CD4-positive, alpha-beta T cell treated with Interleukin-2 at 100 ng/mL for 4 hours (primary cell): ENCODE measurements around the gene ABTB2.

Experiments used
- DNase-seq: peaks from one replicate; pipeline ENCODE4 v3.0.0-alpha.2; 2020; ENCODE audit warnings: low spot score

The ABTB2 gene

GRCh38 chr11:34315394-34315793 is 42.4 kb downstream of the ABTB2 start:
- DNase-seq: no peak

- DNase-seq: no peak
Observed at GRCh38 chr11:34314936-34315335, 42.9 kb downstream of the ABTB2 start.

GRCh38 chr11:34314176-34314575 is 43.6 kb downstream of the ABTB2 start:
- DNase-seq: no peak

DNA sequence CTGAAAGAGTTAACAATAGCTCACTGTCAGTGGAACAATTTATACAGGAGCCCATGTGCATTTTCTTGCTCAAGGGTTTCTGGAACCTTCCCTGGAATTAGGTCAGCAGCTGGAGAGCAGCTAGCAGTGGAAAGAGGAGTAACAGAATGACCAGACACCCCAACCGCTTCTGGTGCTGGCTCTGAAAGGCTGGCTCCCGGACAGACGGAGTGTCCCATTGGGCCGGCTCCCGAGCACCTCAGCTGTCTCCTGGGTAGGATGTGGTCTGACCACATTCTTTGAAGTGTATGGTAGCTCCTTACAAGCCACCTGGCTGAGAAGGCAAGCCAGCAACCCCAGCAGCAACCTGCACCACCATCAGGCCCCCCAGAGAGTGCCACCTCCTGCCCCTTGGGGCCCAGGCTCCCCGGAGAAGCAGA is 44.7 kb downstream of the ABTB2 start:
- no peak for DNase-seq

GRCh38 chr11:34311126-34311525 is 46.7 kb downstream of the ABTB2 start:
- DNase-seq: no peak

DNA sequence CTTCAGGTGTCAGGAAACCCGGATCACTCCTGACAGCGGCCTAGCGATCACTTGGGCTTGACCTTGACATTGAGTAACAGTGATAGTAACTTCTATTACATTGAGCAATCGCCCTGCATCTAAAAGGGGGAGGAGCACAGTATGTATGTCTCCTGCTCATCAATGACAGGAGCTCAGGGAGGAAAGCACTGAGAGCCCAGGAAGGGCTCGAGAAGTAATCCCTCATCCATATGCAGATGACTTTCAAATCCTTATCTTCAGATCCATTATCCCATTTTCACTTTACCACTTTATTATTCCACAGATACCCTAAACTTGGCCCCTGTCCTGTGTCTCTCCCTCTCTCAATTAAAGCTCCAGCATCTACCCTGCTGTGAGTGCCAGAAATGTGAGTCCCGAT is 47.8 kb downstream of the ABTB2 start:
- DNase-seq: no peak

DNA sequence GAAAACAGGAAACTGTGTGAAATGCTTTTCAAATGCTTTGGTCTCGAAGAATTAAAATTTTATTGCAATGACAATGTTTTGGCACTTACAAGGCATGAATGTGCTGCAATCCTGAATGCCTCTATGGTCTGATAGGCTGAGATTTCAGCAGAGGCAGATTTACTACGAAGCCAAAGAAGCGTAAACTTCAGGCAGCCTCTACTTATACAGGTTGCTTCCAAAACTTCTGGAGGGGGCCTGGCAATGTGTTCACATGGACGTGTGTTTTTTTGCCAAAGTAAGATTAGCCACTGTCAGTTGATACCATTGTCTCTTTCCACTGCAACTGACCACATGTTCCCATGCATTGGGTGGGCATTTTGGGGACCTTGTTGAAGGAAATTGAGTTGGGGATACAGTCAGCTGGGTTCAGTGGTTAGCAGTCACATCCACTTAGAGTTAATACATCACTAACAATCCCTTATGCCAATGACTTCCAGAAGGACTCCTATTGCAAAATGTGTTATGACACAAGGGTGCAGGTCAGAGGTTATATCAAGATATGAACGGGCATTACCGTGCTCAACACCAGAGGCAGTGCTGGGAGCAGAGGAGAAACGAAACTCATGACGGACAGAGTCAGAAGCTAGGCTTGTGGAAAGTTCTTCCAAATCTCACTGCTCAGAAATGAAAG is 48.8 kb downstream of the ABTB2 start:
- DNase-seq: no peak

DNA sequence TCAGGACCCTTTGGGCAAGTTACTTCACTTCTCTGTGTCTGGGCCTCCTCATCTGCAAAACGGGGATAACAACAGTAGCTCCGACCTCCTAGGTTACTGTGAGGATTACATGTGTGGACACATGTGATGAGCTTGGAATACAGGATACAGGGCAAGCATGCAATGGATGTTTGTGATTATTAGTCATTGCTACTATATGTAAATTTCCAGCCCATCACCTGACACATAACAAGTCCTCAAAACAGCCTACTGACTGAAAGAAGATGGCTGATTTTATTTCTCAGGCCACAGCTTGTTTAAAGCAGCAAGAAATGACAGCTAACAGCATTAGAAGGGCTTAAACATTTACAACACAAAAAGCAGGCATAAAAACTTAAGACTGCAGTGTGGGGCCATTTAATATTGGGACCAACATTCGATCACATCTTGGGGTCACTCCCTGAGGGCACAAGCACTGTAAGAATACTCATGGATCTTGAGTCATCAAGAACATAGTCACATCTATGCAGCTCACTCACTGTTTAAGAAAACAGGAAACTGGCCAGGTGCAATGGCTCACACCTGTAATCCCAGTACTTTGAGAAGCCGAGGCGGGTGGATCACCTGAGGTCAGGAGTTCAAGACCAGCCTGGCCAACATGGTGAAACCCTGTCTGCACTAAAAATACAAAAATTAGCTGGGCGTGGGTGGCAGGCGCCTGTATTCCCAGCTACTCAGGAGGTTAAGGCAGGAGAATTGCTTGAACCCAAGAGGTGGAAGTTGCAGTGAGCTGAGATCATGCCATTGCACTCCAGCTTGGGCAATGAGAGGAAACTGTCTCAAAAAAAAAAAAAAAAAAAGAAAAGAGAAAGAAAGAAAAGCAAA is 49.5 kb downstream of the ABTB2 start:
- DNase-seq: no peak

- no peak for DNase-seq
Observed at GRCh38 chr11:34305780-34306179, 52.0 kb downstream of the ABTB2 start.

DNA sequence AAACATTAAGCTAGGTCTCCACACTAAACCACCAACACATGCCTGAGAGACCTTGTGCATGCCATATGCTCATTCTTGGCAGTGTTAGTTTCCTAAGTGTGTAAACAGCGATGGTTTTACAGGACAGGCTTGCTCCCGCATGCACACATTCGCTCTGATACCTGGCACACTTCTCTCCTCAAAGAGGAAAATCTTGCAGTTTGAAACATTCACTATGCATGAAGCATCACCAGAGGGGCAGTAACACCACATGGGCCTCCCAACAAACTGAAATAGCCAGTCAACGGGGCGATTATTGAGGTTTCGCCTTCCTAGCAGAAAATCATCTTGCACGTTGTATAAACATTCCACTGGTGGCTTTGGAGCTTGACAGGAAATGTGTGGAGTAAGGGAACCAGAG is 52.6 kb downstream of the ABTB2 start:
- no peak for DNase-seq

DNA sequence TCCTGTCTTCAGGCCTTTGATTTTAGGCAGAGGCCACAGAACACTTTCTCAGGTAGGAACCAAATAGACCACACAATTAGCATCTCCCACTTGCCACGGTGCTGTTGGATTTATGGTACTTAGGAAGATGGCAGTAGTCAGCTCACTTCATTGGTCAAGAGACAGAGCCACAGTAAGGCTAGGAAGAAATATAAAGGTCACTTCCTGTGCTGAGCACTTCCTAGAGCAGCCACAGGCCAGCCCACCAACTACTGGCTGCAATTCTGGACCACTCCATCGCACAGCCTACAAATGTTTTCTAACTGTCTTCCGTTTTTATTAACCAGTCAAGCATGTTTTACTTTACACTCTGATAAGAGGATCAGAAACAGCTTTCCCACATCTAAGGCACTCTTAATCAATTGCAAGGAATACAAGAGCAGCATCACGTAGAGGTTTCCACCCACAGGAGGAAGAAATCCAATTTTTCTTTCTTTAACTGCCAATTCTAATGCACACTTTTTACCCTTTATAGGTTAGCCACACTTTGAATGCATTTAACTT is 54.7 kb downstream of the ABTB2 start:
- no peak for DNase-seq

DNA sequence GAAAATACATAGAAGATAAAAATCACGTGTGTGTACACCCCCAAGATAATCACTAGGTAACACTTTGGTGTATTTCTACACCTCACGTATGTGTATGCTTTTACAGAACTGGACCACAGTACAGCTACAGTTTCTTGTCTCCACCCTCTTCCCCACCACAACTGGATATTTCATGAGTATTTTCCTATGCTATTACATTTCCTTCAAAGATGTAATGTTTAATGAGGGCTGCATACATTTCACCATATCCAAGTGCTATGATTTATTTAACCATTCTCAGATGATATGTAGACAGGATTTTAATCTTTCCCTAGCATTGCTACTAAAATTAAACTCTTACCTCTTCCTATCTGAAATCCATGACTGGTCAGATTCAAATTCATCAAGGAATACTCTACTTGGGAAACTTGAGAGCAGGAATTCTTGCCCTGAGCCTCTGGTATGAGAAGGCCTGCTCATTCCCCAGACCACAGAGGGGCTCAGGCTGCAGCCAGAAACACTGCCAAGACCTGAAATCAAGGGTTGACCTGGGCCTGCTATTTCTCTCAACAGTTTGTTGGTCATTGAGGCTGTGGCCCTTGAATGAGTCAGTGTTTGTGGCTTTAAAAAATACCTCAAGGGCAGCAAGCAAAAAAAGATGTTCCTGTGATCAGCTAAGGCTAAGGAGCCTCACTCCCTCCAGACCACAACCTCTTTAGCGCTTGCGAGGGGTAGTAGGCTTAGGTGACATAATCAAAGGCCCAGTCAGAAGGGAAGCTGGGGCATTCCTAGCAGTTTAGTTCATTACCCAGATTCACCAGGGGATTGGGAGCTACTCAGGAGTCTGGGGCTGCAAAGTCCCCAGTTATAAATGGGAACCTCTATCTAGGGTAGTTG is 55.5 kb downstream of the ABTB2 start:
- no peak for DNase-seq

DNA sequence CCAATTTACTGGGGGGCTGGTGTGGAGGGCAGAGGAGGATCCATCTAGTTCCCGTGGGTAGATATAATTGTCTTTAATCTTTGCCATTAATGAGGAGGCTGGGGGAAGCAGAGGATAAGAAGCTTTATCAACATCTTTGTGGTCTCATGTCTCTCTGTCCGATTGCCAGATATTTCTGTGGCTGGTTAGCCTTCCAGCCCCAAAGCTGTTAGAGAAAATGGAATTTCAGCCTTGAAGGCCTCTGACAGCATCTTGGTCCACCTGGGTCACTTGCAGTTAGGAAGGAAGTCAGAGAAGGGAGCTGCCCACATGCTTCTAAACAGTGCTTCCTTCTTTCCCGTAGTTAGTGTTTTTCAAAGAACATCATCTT is 56.9 kb downstream of the ABTB2 start:
- DNase-seq: no peak

DNA sequence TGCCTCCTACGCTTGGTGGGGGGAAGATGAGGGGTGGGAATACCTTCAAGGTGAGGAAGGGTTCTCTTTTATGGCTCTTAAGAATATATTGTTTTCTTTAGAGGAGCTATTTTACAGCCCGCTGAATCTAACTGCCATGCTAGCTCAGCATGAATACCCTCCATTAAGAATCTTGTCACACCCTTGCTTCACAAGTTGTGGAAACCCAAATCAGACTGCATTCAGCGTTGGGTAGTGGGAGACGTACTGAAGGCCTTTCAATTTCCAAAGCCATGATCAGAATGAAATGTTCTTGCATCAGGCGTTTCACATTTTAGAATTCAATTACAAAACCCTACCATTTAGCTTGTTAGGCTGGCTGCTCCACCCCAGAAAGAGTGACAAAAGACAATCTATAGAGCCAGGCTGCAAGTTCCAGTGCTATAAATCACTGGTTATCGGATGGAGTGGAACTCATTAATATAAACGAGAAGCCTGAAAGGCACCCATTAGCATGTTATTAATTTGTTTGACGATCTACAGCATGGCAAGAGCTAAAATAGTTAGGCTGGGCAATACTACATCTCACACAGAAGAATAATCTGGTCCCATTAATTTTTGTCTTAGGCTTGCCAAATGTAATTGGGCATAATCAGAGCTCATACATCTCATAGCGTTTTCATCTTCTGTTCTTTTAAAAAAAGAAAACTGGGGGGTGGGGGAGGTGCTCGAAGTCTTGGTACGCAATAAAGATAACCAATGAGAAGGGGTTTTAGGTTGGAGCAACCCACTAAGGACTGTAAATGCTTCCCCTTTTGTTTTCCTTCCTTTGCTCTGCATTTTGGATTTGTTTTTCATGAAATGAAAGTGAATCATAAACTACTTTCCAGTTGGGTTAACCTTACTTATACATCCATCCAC is 57.5 kb downstream of the ABTB2 start:
- DNase-seq: no peak

- no peak for DNase-seq
Observed at GRCh38 chr11:34299284-34299972, 58.4 kb downstream of the ABTB2 start.

- no peak for DNase-seq
Observed at GRCh38 chr11:34298871-34299270, 58.9 kb downstream of the ABTB2 start.

DNA sequence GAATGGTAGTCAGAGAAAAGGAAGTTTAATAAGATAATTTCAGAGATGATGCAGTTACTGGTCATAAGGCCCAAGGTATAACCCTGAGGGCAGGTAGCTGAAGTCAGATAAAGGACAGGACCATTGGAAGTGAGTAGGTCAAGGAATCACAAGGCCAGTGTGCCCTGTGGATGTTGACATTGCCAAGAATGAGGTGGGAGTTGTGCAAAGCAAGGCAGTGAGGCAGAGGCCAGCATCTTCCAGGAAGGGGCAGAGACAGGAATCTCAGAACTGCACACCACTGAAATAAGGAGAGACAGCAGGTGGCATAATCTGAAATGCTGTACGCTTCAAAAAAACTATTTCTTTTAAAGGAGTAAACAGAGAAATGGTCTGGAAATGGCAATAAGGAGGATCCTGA is 61.4 kb downstream of the ABTB2 start:
- no peak for DNase-seq

- no peak for DNase-seq
Observed at GRCh38 chr11:34292546-34292945, 65.3 kb downstream of the ABTB2 start.

GRCh38 chr11:34292111-34292510 is 65.7 kb downstream of the ABTB2 start:
- DNase-seq: no peak

DNA sequence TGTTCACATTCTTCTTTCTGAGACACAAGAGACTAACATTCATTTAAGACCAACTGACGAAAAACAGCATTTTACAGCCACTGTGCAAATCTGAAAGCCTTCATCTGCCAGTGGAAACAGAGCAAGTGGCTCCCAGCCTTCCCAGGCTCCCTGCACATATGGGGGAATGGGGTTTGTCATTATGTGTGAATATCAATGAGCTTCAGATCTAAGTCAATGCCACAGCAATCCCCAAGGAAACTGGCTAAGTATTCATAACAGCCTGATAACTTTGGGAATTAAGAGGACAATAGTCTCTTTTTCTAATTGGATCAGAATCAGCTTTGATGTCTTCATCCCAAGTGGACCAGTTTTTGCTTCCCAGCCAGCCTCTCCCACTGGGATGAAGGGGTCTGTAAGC is 66.9 kb downstream of the ABTB2 start:
- no peak for DNase-seq

- no peak for DNase-seq
Observed at GRCh38 chr11:34288492-34288891, 69.3 kb downstream of the ABTB2 start.
